ENCODE results near the gene ACAD11. TPM values are rescaled to one million over a fixed set of nuclear protein-coding genes. Genes with fewer than 3 reads are reported as not detected.

ACAD11 gene
- total RNA-seq, 1 donor from 2014 or later = 14.7 TPM

- no peak for DNase-seq (ENCODE audit: extremely low spot score, unreplicated experiment)
- TF ChIP-seq CTCF (conservative IDR thresholded peaks at IDR 0.05) = no peak
- Mint-ChIP-seq H3K27ac (no peak overlapping the region), H3K9me3 (no peaks in the 10 kb centered on the region), H3K4me3 (no peak overlapping the region), H3K27me3 (no peaks in the 10 kb centered on the region), H3K36me3 (peaks cover 46% of the 10 kb centered on the region), H3K4me1 (ENCODE audit: unreplicated experiment) (no peaks in the 10 kb centered on the region)
These were observed 150.5 kb downstream of the ACAD11 start for GRCh38 chr3:132509096-132509495.

Other genes starting within 250 kb of the ACAD11 start
- gene DNAJC13, start 242.3 kb downstream of the ACAD11 start, total RNA-seq (ENCODE audit: low replicate concordance) = 30.8 and 34.0 TPM in 2 replicates
- 0.29 and 1.9 TPM in 2 replicates for gene ACKR4, start 62.5 kb downstream of the ACAD11 start, total RNA-seq (ENCODE audit: low replicate concordance)
- gene UBA5, start 520 bp upstream of the ACAD11 start, total RNA-seq (ENCODE audit: low replicate concordance) = 35.9 and 40.6 TPM in 2 replicates
- gene NPHP3, start 62.6 kb upstream of the ACAD11 start, total RNA-seq (ENCODE audit: low replicate concordance) = 9.1 and 22.4 TPM in 2 replicates

All from type B pancreatic cell (in vitro differentiated cells).